K562 (cell line): ENCODE measurements around the gene PAX8. TPM values are rescaled to one million over a fixed set of nuclear protein-coding genes. Genes with fewer than 3 reads are reported as not detected.
"Not testable (repeated sequence)": the region's sequence is repeated elsewhere in the genome, so short reads cannot be mapped to it uniquely, and the experiment has no call there.

Experiments
- ATAC-seq: fragments of 200-7000 bp; cut with Tn5 transposase; 3 replicates; pipeline ENCODE4 v1.9.1; 2020; ENCODE audit warnings: moderate library complexity
- BruUV-seq: library from RNA; stranded (reverse); fragments of 400-500 nt; replicated peaks from 2 replicates; lab custom pipeline; 2021; lab: Mats Ljungman, UMichigan
- CTCF ChIA-PET: fragments of 300-600 bp; formaldehyde crosslinking; extraction: SDS; loops from one replicate; lab custom pipeline; 2021; ENCODE audit warnings: low intra/inter-chr PET ratio; lab: Yijun Ruan, JAX
- POLR2A ChIA-PET: fragments of 300-600, 350-650 bp; sonication (Branson Sonifier 250); formaldehyde crosslinking; extraction: SDS; loops from one replicate; lab custom pipeline; 2021; ENCODE audit warnings: antibody characterized with exemption, inconsistent platforms; lab: Yijun Ruan, JAX
- DNase-seq, 4 experiments: peaks; one replicate each; pipeline versions ENCODE4 v3.0.0 to v3.0.0-alpha.2; 2011 to 2018; ENCODE audit warnings: low spot score in 3 of 4, mixed read lengths in 3 of 4; ENCODE audit errors: extremely low read depth in 1 of 4
- FAIRE-seq: peaks from 2 replicates; lab custom pipeline; 2011; peaks lifted over from hg19 to GRCh38; lab: Jason Lieb, UNC
- H2AFZ ChIP-seq: 2 replicates; pipeline ENCODE4 v1.6.0; 2011; ENCODE audit warnings: low read depth, low read length, control low read depth, inconsistent platforms
- H3K27ac ChIP-seq: fragments of 200-600 bp; 3 replicates; pipeline ENCODE4 v1.8.0; 2011; ENCODE audit warnings: low read depth, mild to moderate bottlenecking, control low read depth, inconsistent platforms, low read length, moderate library complexity, mixed read lengths; ENCODE audit errors: extremely low read depth
- H3K27me3 ChIP-seq, 2 experiments: fragments of 300-600 bp in 1 of 2; 2 replicates in 1 of 2; 3 replicates in 1 of 2; pipeline versions ENCODE4 v1.6.0 to v1.8.0; 2011; ENCODE audit warnings: inconsistent platforms in 2 of 2, low read length in 2 of 2, mild to moderate bottlenecking in 1 of 2, mixed read lengths in 1 of 2, moderate library complexity in 1 of 2; ENCODE audit not compliant: control insufficient read depth in 2 of 2, insufficient read depth in 2 of 2
- H3K36me3 ChIP-seq: fragments of 300-600 bp; 3 replicates; pipeline ENCODE4 v1.8.0; 2011; ENCODE audit warnings: mild to moderate bottlenecking, low read length, inconsistent platforms; ENCODE audit not compliant: control insufficient read depth, insufficient read depth
- H3K4me1 ChIP-seq, 2 experiments: fragments of 200-600 bp in 1 of 2; replicated peaks in 1 of 2; 2 replicates in 1 of 2; 3 replicates in 1 of 2; pipeline versions ENCODE4 v1.5.1 to v1.8.0; 2011; ENCODE audit warnings: inconsistent platforms in 2 of 2, low read length in 2 of 2, mild to moderate bottlenecking in 1 of 2, mixed read lengths in 1 of 2, moderate library complexity in 1 of 2; ENCODE audit not compliant: control insufficient read depth in 2 of 2, insufficient read depth in 2 of 2
- H3K4me2 ChIP-seq: 2 replicates; pipeline ENCODE4 v1.6.1; 2011; ENCODE audit warnings: low read length, control low read depth, inconsistent platforms, mixed read lengths; ENCODE audit not compliant: insufficient read depth
- H3K4me3 ChIP-seq: fragments of 200-600 bp; sonication (generic), shearing (Covaris generic); 2 replicates; pipeline ENCODE4 v1.5.1; 2016; ENCODE audit warnings: control low read depth, inconsistent platforms
- H3K79me2 ChIP-seq: fragments of 200-600 bp; 3 replicates; pipeline ENCODE4 v1.8.0; 2011; ENCODE audit warnings: low read length, inconsistent platforms; ENCODE audit not compliant: control insufficient read depth, insufficient read depth
- H3K9ac ChIP-seq, 2 experiments: 2 replicates each; pipeline versions ENCODE4 v1.6.0 to v1.6.1; 2011; ENCODE audit warnings: low read depth in 2 of 2, low read length in 2 of 2, control low read depth in 1 of 2, inconsistent platforms in 1 of 2, mild to moderate bottlenecking in 1 of 2, mixed read lengths in 1 of 2; ENCODE audit not compliant: insufficient read depth in 1 of 2
- H3K9me1 ChIP-seq: one replicate; pipeline ENCODE4 v1.6.0; 2011; ENCODE audit warnings: inconsistent platforms, mild to moderate bottlenecking, low read length, moderate library complexity; ENCODE audit not compliant: control insufficient read depth, insufficient read depth
- H3K9me3 ChIP-seq: replicated peaks from 2 replicates; pipeline ENCODE4 v1.5.1; 2011; ENCODE audit warnings: low read depth, low read length, inconsistent platforms; ENCODE audit not compliant: control insufficient read depth, insufficient read depth
- H4K20me1 ChIP-seq: replicated peaks from 2 replicates; pipeline ENCODE4 v1.6.1; 2011; ENCODE audit warnings: low read length, inconsistent platforms, mixed read lengths; ENCODE audit not compliant: control insufficient read depth, insufficient read depth
- ASH1L ChIP-seq: fragments of 450-650 bp; IDR thresholded peaks from 2 replicates; pipeline ENCODE4 v1.6.1; 2018; ENCODE audit warnings: borderline replicate concordance, mild to moderate bottlenecking, low read depth; ENCODE audit not compliant: partially characterized antibody
- LEF1 ChIP-seq: fragments of 450-650 bp; IDR thresholded peaks from 2 replicates; pipeline ENCODE4 v1.6.1; 2016; ENCODE audit warnings: mild to moderate bottlenecking
- ZKSCAN1 ChIP-seq: fragments of 150-350 bp; IDR thresholded peaks from 2 replicates; pipeline ENCODE4 v1.6.1; 2016; ENCODE audit warnings: low read depth, low read length
- WGBS: fragments of 100-300 bp; shearing (Covaris generic); methylation state at CpG from one replicate; pipeline ENCODE4 v1.1.6; 2016; ENCODE audit warnings: low coverage, mixed read lengths; ENCODE audit not compliant: insufficient coverage; ENCODE audit errors: missing lambda C conversion rate; 5-methylcytosine and 5-hydroxymethylcytosine counted together
- in situ Hi-C: fragments of 300-500 bp; cut with MboI; formaldehyde crosslinking; loops from 4 replicates; pipeline ENCODE4 v1.15.0; 2018; ENCODE audit warnings: inconsistent platforms, mixed read lengths
- intact Hi-C: fragments of 100-400 bp; cut with micrococcal nuclease; formaldehyde crosslinking; loops from 2 replicates; pipeline ENCODE4 v1.14.2; 2022
- polyA plus RNA-seq, 8 experiments: library from polyadenylated mRNA; depleted of rRNA in 4 of 8; stranded (reverse) in 5 of 8; unstranded in 3 of 8; fragments of >200 nt; fragmentation: Nextera tagmentation in 2 of 8; fragmentation: Illumina TruSeq in 1 of 8; extraction: Ambion mirVana in 2 of 8; extraction: Trizol in 1 of 8; gene quantifications; 2 replicates each; pipeline versions ENCODE4 v1.2.1 to v1.2.3, GENCODE V29; 2011 to 2014; ENCODE audit warnings: inconsistent platforms in 1 of 8, missing spikeins in 1 of 8
- total RNA-seq, 7 experiments: library from RNA; depleted of rRNA in 6 of 7; stranded (reverse); fragments of >200 nt in 6 of 7; fragmentation: Illumina TruSeq in 2 of 7; extraction: Trizol in 2 of 7; gene quantifications; 2 replicates each; pipeline versions ENCODE4 v1.2.1 to v1.2.3, GENCODE V29; 2011 to 2021; ENCODE audit warnings: low replicate concordance in 1 of 7

PAX8 gene
- total and polyA plus RNA-seq, 9 of the 15 experiments (the other 6 are each of a cell fraction or from before 2014, with no cell fraction given), result 0.13 to 2.1 (median 0.51) TPM

GRCh38 chr2:113302216-113302980 lies 23.7 kb upstream of the PAX8 start:
- under 1% methylated on average over 9 of the region's 9 CpGs for WGBS
- in situ Hi-C loops, result not testable (repeated sequence)

GRCh38 chr2:113300281-113300680 lies 21.6 kb upstream of the PAX8 start:
- Histone ChIP-seq H3K36me3 (no peaks in the 10 kb centered on the region), H3K4me1 (no peaks in the 10 kb centered on the region), H4K20me1 (no peaks in the 10 kb centered on the region), H2AFZ (no peak overlapping the region), H3K9me3 (no peaks in the 10 kb centered on the region), H3K27me3 (peaks cover 0 to 14% of the 10 kb centered on the region in 2 experiments; a peak in 3 of 5 replicates), H3K9me1 (no peaks in the 10 kb centered on the region), H3K9ac (no peak overlapping the region), H3K79me2 (no peaks in the 10 kb centered on the region), H3K27ac (no peak overlapping the region), H3K4me2 (no peak overlapping the region), H3K4me3 (no peak overlapping the region)
- FAIRE-seq (no peak), ATAC-seq (no peak), DNase-seq (no peak)
- CTCF ChIA-PET, result no interaction called here
- intact Hi-C loops, result no loop called here
- POLR2A ChIA-PET, result no interaction called here
- WGBS, result 0% methylated on average over 3 of the region's 4 CpGs
- no TSS peak for BruUV-seq
- in situ Hi-C loops, result no loop called here
- no peak for TF ChIP-seq ASH1L
- TF ChIP-seq LEF1, result no peak

More at GRCh38 chr2:113302216-113302980, 23.7 kb upstream of the PAX8 start:
- CTCF ChIA-PET, result interaction anchor here (0.6 kb wide), 1 partner anchor 222 kb away, joined by 3 read pairs; no protein-coding TSS in a partner anchor
- H2AFZ ChIP-seq, H3K9me3 ChIP-seq, H3K79me2 ChIP-seq, H3K36me3 ChIP-seq, POLR2A ChIA-PET, H4K20me1 ChIP-seq, intact Hi-C loops, H3K9ac ChIP-seq, H3K4me1 ChIP-seq, BruUV-seq, FAIRE-seq, H3K4me2 ChIP-seq, H3K9me1 ChIP-seq, ATAC-seq, H3K4me3 ChIP-seq, DNase-seq, H3K27ac ChIP-seq: not testable (repeated sequence)
- peaks cover 0 to 30% of the 10 kb centered on the region in 2 experiments; a peak in 3 of 5 replicates for H3K27me3 ChIP-seq
- TF ChIP-seq ZKSCAN1, result peak; percentile 78; the same call in 1 of the 2 replicates
